Progenitor cell of endocrine pancreas (in vitro differentiated cells): ENCODE data around the gene C1GALT1C1L. TPM values are rescaled to one million over a fixed set of nuclear protein-coding genes. Genes with fewer than 3 reads are reported as not detected.
A peak's percentile ranks its signal among the peaks of the same experiment; 100 is the strongest.

Experiments
- DNase-seq: peaks from one replicate; pipeline ENCODE4 v3.0.0; 2021; ENCODE audit warnings: low spot score; ENCODE audit not compliant: unreplicated experiment
- H3K27ac Mint-ChIP-seq: 2 replicates; pipeline ENCODE4 v1.8.0; 2021; ENCODE audit warnings: mild to moderate bottlenecking, moderate library complexity, mixed read lengths
- H3K27me3 Mint-ChIP-seq: 2 replicates; pipeline ENCODE4 v1.8.0; 2021; ENCODE audit warnings: mixed read lengths
- H3K36me3 Mint-ChIP-seq: 2 replicates; pipeline ENCODE4 v1.8.0; 2022; ENCODE audit warnings: mixed read lengths; ENCODE audit not compliant: insufficient read depth
- H3K4me1 Mint-ChIP-seq: 2 replicates; pipeline ENCODE4 v1.8.0; 2021; ENCODE audit warnings: low read depth, mixed read lengths
- H3K4me3 Mint-ChIP-seq: 2 replicates; pipeline ENCODE4 v1.8.0; 2021; ENCODE audit warnings: low read depth, mild to moderate bottlenecking, moderate library complexity, mixed read lengths
- H3K9me3 Mint-ChIP-seq: 2 replicates; pipeline ENCODE4 v1.8.0; 2021; ENCODE audit warnings: low read depth, mixed read lengths
- CTCF ChIP-seq: fragments of 200-600 bp; sonication (generic); IDR thresholded peaks from one replicate; pipeline ENCODE4 v1.5.0; 2021; ENCODE audit warnings: antibody characterized with exemption, mild to moderate bottlenecking; ENCODE audit not compliant: unreplicated experiment
- long read RNA-seq: library from polyadenylated mRNA; unstranded; transcript quantifications from one replicate; pipeline ENCODE4 v2.0.0, GENCODE V29; 2020
- total RNA-seq: library from RNA; stranded (reverse); gene quantifications from 2 replicates; pipeline ENCODE4 v1.2.1, GENCODE V29; 2021

The C1GALT1C1L gene
- 0.57 TPM in 1 of 2 replicates, not detected in the other for total RNA-seq
- long read RNA-seq, partial matches to known transcripts: 0 of 1 reads
- long read RNA-seq, other reads (novel, unspliced or antisense): 0 of 1 reads

- peaks cover 18% of the 10 kb centered on the region for H3K9me3 Mint-ChIP-seq
- DNase-seq: no peak
- H3K27ac Mint-ChIP-seq: peak within 1 kb of the TSS; percentile 7
- TF ChIP-seq CTCF: no peak
- H3K4me3 Mint-ChIP-seq: peak within 1 kb of the TSS; percentile 40
- peaks cover 6% of the 10 kb centered on the region for H3K36me3 Mint-ChIP-seq
- H3K4me1 Mint-ChIP-seq: no peaks in the 10 kb centered on the region
- no peaks in the 10 kb centered on the region for H3K27me3 Mint-ChIP-seq
Measured at GRCh38 chr2:43676322-43677050, at the start of gene C1GALT1C1L. C1GALT1C1L (minus strand) TSS chr2:43676429; CDS start chr2:43676322, 107 bp downstream.

GRCh38 chr2:43725711-43726246 lies 49.5 kb upstream of the C1GALT1C1L start:
- H3K4me1 Mint-ChIP-seq: peaks cover 22% of the 10 kb centered on the region
- H3K9me3 Mint-ChIP-seq: no peaks in the 10 kb centered on the region
- H3K27me3 Mint-ChIP-seq: no peaks in the 10 kb centered on the region
- no peaks in the 10 kb centered on the region for H3K36me3 Mint-ChIP-seq
- no peak overlapping the region for H3K4me3 Mint-ChIP-seq
- no peak for DNase-seq
- TF ChIP-seq CTCF: no peak
- H3K27ac Mint-ChIP-seq: no peak overlapping the region

- Mint-ChIP-seq H3K4me3 (peak overlapping the region; percentile 33), H3K27me3 (no peaks in the 10 kb centered on the region), H3K9me3 (no peaks in the 10 kb centered on the region), H3K4me1 (peaks cover 22% of the 10 kb centered on the region), H3K27ac (peak overlapping the region; percentile 89), H3K36me3 (no peaks in the 10 kb centered on the region)
- no peak for TF ChIP-seq CTCF
- DNase-seq: no peak
Measured at GRCh38 chr2:43724728-43725526, 48.7 kb upstream of the C1GALT1C1L start.

- no peaks in the 10 kb centered on the region for H3K9me3 Mint-ChIP-seq
- H3K27me3 Mint-ChIP-seq: peaks cover 3% of the 10 kb centered on the region
- no peak overlapping the region for H3K27ac Mint-ChIP-seq
- H3K4me3 Mint-ChIP-seq: no peak overlapping the region
- peaks cover 1% of the 10 kb centered on the region for H3K36me3 Mint-ChIP-seq
- no peak for DNase-seq
- TF ChIP-seq CTCF: no peak
- peaks cover 7% of the 10 kb centered on the region for H3K4me1 Mint-ChIP-seq
Measured at GRCh38 chr2:43718530-43719124, 42.4 kb upstream of the C1GALT1C1L start.

- Mint-ChIP-seq H3K36me3 (peaks cover 1% of the 10 kb centered on the region), H3K9me3 (no peaks in the 10 kb centered on the region), H3K4me1 (peaks cover 12% of the 10 kb centered on the region), H3K27me3 (peaks cover 3% of the 10 kb centered on the region), H3K4me3 (no peak overlapping the region), H3K27ac (no peak overlapping the region)
- TF ChIP-seq CTCF: no peak
- DNase-seq: no peak
Measured at GRCh38 chr2:43717322-43717721, 41.1 kb upstream of the C1GALT1C1L start.
